HEK293 (cell line): ENCODE measurements around the gene MRPL43.

ENCODE experiments used
- CTCF ChIA-PET: fragments of 350-600 bp; formaldehyde crosslinking; extraction: SDS; loops from one replicate; lab custom pipeline; 2021; ENCODE audit warnings: antibody characterized with exemption; lab: Yijun Ruan, JAX
- POLR2A ChIA-PET: fragments of 300-600 bp; formaldehyde crosslinking; extraction: SDS; loops from one replicate; lab custom pipeline; 2020; ENCODE audit warnings: antibody characterized with exemption, inconsistent platforms; lab: Yijun Ruan, JAX
- H3K27ac ChIP-seq: fragments of 200-500 bp; sonication (Bioruptor generic); 2 replicates; pipeline ENCODE4 v1.5.1; 2014; ENCODE audit warnings: low read depth, low read length, control low read depth, inconsistent platforms; ENCODE audit errors: extremely low read depth
- H3K36me3 ChIP-seq, 2 experiments: fragments of 200-500 bp in 1 of 2; sonication (Bioruptor generic) in 1 of 2; 1 replicate in 1 of 2; 2 replicates in 1 of 2; pipeline ENCODE4 v1.5.1; 2014 to 2017; ENCODE audit warnings: inconsistent platforms in 2 of 2, low read length in 2 of 2; ENCODE audit not compliant: control insufficient read depth in 2 of 2, insufficient read depth in 1 of 2
- H3K4me1 ChIP-seq: fragments of 200-500 bp; sonication (Bioruptor generic); 2 replicates; pipeline ENCODE4 v1.5.1; 2014; ENCODE audit warnings: mild to moderate bottlenecking, low read length, inconsistent platforms; ENCODE audit not compliant: control insufficient read depth, insufficient read depth
- H3K4me3 ChIP-seq: 2 replicates; pipeline ENCODE4 v1.5.1; 2011; ENCODE audit warnings: low read depth, mild to moderate bottlenecking, control low read depth, low read length, moderate library complexity
- H3K9me3 ChIP-seq: fragments of 200-500 bp; sonication (Bioruptor generic); 2 replicates; pipeline ENCODE4 v1.5.1; 2014; ENCODE audit warnings: low read depth, low read length, inconsistent platforms; ENCODE audit not compliant: control insufficient read depth, insufficient read depth
- GFI1B ChIP-seq: fragments of 450-650 bp; formaldehyde crosslinking; IDR thresholded peaks from 2 replicates; pipeline ENCODE4 v1.5.1; 2016; ENCODE audit warnings: missing biosample characterization, missing genetic modification characterization
- KLF10 ChIP-seq: fragments of 450-650 bp; IDR thresholded peaks from 2 replicates; pipeline ENCODE4 v1.5.1; 2018; ENCODE audit warnings: missing biosample characterization, mild to moderate bottlenecking, missing genetic modification characterization
- KLF16 ChIP-seq: fragments of 450-650 bp; formaldehyde crosslinking; IDR thresholded peaks from 2 replicates; pipeline ENCODE4 v1.5.1; 2017; ENCODE audit warnings: missing biosample characterization, missing genetic modification characterization
- MYNN ChIP-seq: fragments of 450-650 bp; formaldehyde crosslinking; IDR thresholded peaks from 2 replicates; pipeline ENCODE4 v1.5.1; 2016; ENCODE audit warnings: missing biosample characterization, missing genetic modification characterization, borderline replicate concordance
- SP2 ChIP-seq: fragments of 450-650 bp; formaldehyde crosslinking; IDR thresholded peaks from 2 replicates; pipeline ENCODE4 v1.5.1; 2016; ENCODE audit warnings: missing biosample characterization, missing genetic modification characterization
- TCF7L2 ChIP-seq: IDR thresholded peaks from 2 replicates; pipeline ENCODE4 v1.6.1; 2011; ENCODE audit warnings: low read depth, mild to moderate bottlenecking, inconsistent platforms, low read length, moderate library complexity, borderline replicate concordance
- ZBTB17 ChIP-seq: fragments of 450-650 bp; formaldehyde crosslinking; IDR thresholded peaks from 2 replicates; pipeline ENCODE4 v1.5.1; 2016; ENCODE audit warnings: missing biosample characterization, missing genetic modification characterization
- ZNF157 ChIP-seq: fragments of 450-650 bp; formaldehyde crosslinking; IDR thresholded peaks from 2 replicates; pipeline ENCODE4 v1.5.1; 2016; ENCODE audit warnings: missing biosample characterization, missing genetic modification characterization
- ZNF16 ChIP-seq: fragments of 450-650 bp; formaldehyde crosslinking; IDR thresholded peaks from 2 replicates; pipeline ENCODE4 v1.5.1; 2016; ENCODE audit warnings: low read depth, missing biosample characterization, missing genetic modification characterization
- ZNF202 ChIP-seq: fragments of 450-650 bp; formaldehyde crosslinking; IDR thresholded peaks from 2 replicates; pipeline ENCODE4 v1.5.1; 2016; ENCODE audit warnings: missing biosample characterization, missing genetic modification characterization, borderline replicate concordance
- ZNF423 ChIP-seq: fragments of 450-650 bp; formaldehyde crosslinking; IDR thresholded peaks from 2 replicates; pipeline ENCODE4 v1.5.1; 2016; ENCODE audit warnings: missing biosample characterization, missing genetic modification characterization
- ZNF514 ChIP-seq: fragments of 450-650 bp; formaldehyde crosslinking; IDR thresholded peaks from 2 replicates; pipeline ENCODE4 v1.5.1; 2016; ENCODE audit warnings: missing biosample characterization, missing genetic modification characterization
- ZNF558 ChIP-seq: fragments of 450-650 bp; formaldehyde crosslinking; IDR thresholded peaks from 2 replicates; pipeline ENCODE4 v1.5.1; 2016; ENCODE audit warnings: missing biosample characterization, missing genetic modification characterization
- ZNF600 ChIP-seq: fragments of 450-650 bp; formaldehyde crosslinking; IDR thresholded peaks from 2 replicates; pipeline ENCODE4 v1.5.1; 2016; ENCODE audit warnings: missing biosample characterization, missing genetic modification characterization
- ZNF621 ChIP-seq: fragments of 450-650 bp; formaldehyde crosslinking; IDR thresholded peaks from 2 replicates; pipeline ENCODE4 v1.5.1; 2017; ENCODE audit warnings: missing biosample characterization, missing genetic modification characterization
- ZNF707 ChIP-seq: fragments of 450-650 bp; formaldehyde crosslinking; IDR thresholded peaks from 2 replicates; pipeline ENCODE4 v1.5.1; 2016; ENCODE audit warnings: missing biosample characterization, missing genetic modification characterization
- ZNF76 ChIP-seq: fragments of 450-650 bp; formaldehyde crosslinking; IDR thresholded peaks from 2 replicates; pipeline ENCODE4; 2016; ENCODE audit warnings: low read depth, missing biosample characterization, missing genetic modification characterization, borderline replicate concordance
- ZNF768 ChIP-seq: fragments of 450-650 bp; formaldehyde crosslinking; IDR thresholded peaks from 2 replicates; pipeline ENCODE4 v1.5.1; 2018; ENCODE audit warnings: missing biosample characterization, mild to moderate bottlenecking, missing genetic modification characterization
- ZNF830 ChIP-seq: fragments of 450-650 bp; IDR thresholded peaks from 2 replicates; pipeline ENCODE4 v1.5.0; 2018; ENCODE audit warnings: missing biosample characterization, missing genetic modification characterization, low read depth, mild to moderate bottlenecking, moderate library complexity
- TF ChIP-seq, protein P1 (sequence below): fragments of 450-650 bp; formaldehyde crosslinking; IDR thresholded peaks from 2 replicates; pipeline ENCODE4 v1.5.1; 2017; ENCODE audit warnings: missing biosample characterization, missing genetic modification characterization
- TF ChIP-seq, protein P2 (sequence below): fragments of 450-650 bp; formaldehyde crosslinking; IDR thresholded peaks from 2 replicates; pipeline ENCODE4 v1.5.1; 2016; ENCODE audit warnings: missing biosample characterization, missing genetic modification characterization
- TF ChIP-seq, protein P3 (sequence below): fragments of 450-650 bp; IDR thresholded peaks from 2 replicates; pipeline ENCODE4 v1.5.1; 2018; ENCODE audit warnings: missing biosample characterization, missing genetic modification characterization
- TF ChIP-seq, protein P4 (sequence below): fragments of 450-650 bp; formaldehyde crosslinking; IDR thresholded peaks from 2 replicates; pipeline ENCODE4 v1.5.1; 2017; ENCODE audit warnings: missing biosample characterization, missing genetic modification characterization

The MRPL43 gene

DNA sequence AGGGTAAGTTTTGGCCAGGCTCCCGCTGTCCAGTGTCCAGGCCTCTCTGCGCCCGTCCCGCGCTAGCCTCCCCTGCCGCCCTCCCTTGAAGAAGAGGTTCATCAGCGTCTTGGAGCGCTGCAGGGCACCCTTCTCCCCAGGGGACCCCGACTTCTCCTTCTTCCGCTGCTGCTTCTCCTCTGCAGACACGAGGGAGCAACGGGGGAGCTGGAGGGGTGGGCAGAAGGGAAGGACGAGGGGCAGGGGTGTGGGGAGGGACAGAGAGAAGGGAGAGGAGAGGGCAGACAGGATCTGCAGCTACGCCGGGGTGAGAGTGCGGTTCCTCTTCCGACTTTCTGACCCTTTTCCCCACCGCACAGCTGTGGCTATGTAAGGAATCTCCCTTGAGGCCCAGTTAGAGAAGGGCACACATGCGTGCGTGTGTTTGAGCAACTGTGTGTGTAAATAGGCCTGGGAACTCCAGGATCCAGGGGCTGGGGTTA is 30.9 kb upstream of the MRPL43 start (continued):
- no peak for TF ChIP-seq ZNF830
- no peak for TF ChIP-seq ZNF707
- TF ChIP-seq ZNF76 (tag by site-specific recombination) = no peak
- no peak for TF ChIP-seq ZNF621 (tag by site-specific recombination)

DNA sequence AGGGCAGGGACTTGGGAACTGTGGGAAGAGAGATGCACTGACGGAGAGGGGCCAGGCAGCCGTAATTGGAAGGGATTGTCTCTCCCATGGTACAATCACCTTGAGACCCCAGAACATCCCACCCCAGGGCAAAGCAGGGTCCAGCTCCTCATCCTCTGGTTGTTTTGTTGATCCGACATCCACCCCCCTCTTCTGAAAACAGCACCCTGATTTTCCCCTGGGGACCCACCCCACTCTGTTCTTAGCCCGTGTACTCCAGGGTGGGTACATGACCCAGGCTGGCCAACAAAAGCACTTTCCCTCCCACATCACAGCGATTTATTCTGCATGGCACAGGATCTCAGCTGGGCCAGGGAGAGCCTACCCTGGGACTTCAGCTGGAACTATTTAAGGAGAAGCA is 29.5 kb upstream of the MRPL43 start:
- CTCF ChIA-PET = interaction anchor here (0.6 to 7.2 kb wide), 16 partner anchors 13 to 354 kb away, joined by 3 to 274 read pairs (median 4); partner anchors contain the start of genes KAZALD1, LZTS2, MRPL43 and PDZD7
- POLR2A ChIA-PET = interaction anchor here (0.5 to 1.4 kb wide), 3 partner anchors 10 to 37 kb away, joined by 3 to 8 read pairs (median 4); no protein-coding TSS in a partner anchor
- TF ChIP-seq ZNF768 (tag by site-specific recombination) = no peak
- TF ChIP-seq, protein P1, sequence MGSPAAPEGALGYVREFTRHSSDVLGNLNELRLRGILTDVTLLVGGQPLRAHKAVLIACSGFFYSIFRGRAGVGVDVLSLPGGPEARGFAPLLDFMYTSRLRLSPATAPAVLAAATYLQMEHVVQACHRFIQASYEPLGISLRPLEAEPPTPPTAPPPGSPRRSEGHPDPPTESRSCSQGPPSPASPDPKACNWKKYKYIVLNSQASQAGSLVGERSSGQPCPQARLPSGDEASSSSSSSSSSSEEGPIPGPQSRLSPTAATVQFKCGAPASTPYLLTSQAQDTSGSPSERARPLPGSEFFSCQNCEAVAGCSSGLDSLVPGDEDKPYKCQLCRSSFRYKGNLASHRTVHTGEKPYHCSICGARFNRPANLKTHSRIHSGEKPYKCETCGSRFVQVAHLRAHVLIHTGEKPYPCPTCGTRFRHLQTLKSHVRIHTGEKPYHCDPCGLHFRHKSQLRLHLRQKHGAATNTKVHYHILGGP (tag by site-specific recombination) = no peak
- Histone ChIP-seq H3K27ac (no peak overlapping the region), H3K4me1 (peaks cover 2% of the 10 kb centered on the region; the same call in 1 of the 2 replicates), H3K4me3 (no peak overlapping the region), H3K36me3 (no peaks in the 10 kb centered on the region), H3K9me3 (no peaks in the 10 kb centered on the region)

DNA sequence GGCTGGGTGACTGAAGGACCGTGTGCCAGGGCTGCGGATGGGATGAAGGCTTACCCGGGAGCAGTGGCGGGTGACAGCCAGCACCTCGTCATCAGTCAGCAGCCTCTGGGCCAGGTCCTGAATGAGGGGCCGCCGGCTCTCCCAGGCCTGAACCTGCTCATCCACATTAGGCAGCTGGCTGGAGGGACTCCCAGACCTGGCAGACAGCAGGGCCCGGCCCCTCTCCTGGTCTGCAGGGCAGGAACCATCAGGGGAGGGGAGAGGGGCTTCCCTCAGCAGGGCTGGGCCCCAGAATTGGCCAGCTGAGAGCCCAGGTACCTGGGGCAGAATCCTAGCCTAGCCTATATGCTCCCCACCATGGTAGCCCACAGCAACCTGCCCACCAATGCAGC is 28.3 kb upstream of the MRPL43 start:
- Histone ChIP-seq H3K4me1 (peaks cover 2% of the 10 kb centered on the region; the same call in 1 of the 2 replicates), H3K9me3 (no peaks in the 10 kb centered on the region), H3K27ac (no peak overlapping the region), H3K36me3 (no peaks in the 10 kb centered on the region), H3K4me3 (no peak overlapping the region)
- POLR2A ChIA-PET = interaction anchor here (1.1 to 2.7 kb wide), 2 partner anchors 18 to 27 kb away, joined by 3 to 14 read pairs; no protein-coding TSS in a partner anchor
- CTCF ChIA-PET = interaction anchor here (0.8 to 7.2 kb wide), 14 partner anchors 7 to 291 kb away, joined by 3 to 274 read pairs (median 6); partner anchors contain the start of genes KAZALD1, LZTS2, MRPL43 and PDZD7
- TF ChIP-seq ZNF157 (no peak), GFI1B (tag by site-specific recombination) (no peak), ZNF514 (tag by site-specific recombination) (no peak), ZNF202 (no peak), ZNF600 (tag by site-specific recombination) (no peak), ZNF423 (tag by site-specific recombination) (no peak), KLF16 (tag by site-specific recombination) (no peak), TCF7L2 (no peak), KLF10 (tag by site-specific recombination) (no peak), MYNN (tag by site-specific recombination) (no peak), ZNF558 (tag by site-specific recombination) (no peak), ZNF16 (tag by site-specific recombination) (no peak), SP2 (tag by site-specific recombination) (no peak), ZBTB17 (no peak)
- TF ChIP-seq, protein P2, sequence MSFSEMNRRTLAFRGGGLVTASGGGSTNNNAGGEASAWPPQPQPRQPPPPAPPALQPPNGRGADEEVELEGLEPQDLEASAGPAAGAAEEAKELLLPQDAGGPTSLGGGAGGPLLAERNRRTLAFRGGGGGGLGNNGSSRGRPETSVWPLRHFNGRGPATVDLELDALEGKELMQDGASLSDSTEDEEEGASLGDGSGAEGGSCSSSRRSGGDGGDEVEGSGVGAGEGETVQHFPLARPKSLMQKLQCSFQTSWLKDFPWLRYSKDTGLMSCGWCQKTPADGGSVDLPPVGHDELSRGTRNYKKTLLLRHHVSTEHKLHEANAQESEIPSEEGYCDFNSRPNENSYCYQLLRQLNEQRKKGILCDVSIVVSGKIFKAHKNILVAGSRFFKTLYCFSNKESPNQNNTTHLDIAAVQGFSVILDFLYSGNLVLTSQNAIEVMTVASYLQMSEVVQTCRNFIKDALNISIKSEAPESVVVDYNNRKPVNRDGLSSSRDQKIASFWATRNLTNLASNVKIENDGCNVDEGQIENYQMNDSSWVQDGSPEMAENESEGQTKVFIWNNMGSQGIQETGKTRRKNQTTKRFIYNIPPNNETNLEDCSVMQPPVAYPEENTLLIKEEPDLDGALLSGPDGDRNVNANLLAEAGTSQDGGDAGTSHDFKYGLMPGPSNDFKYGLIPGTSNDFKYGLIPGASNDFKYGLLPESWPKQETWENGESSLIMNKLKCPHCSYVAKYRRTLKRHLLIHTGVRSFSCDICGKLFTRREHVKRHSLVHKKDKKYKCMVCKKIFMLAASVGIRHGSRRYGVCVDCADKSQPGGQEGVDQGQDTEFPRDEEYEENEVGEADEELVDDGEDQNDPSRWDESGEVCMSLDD (tag by site-specific recombination) = no peak
- TF ChIP-seq, protein P3, sequence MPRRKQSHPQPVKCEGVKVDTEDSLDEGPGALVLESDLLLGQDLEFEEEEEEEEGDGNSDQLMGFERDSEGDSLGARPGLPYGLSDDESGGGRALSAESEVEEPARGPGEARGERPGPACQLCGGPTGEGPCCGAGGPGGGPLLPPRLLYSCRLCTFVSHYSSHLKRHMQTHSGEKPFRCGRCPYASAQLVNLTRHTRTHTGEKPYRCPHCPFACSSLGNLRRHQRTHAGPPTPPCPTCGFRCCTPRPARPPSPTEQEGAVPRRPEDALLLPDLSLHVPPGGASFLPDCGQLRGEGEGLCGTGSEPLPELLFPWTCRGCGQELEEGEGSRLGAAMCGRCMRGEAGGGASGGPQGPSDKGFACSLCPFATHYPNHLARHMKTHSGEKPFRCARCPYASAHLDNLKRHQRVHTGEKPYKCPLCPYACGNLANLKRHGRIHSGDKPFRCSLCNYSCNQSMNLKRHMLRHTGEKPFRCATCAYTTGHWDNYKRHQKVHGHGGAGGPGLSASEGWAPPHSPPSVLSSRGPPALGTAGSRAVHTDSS (tag by site-specific recombination) = no peak
- TF ChIP-seq, protein P4, sequence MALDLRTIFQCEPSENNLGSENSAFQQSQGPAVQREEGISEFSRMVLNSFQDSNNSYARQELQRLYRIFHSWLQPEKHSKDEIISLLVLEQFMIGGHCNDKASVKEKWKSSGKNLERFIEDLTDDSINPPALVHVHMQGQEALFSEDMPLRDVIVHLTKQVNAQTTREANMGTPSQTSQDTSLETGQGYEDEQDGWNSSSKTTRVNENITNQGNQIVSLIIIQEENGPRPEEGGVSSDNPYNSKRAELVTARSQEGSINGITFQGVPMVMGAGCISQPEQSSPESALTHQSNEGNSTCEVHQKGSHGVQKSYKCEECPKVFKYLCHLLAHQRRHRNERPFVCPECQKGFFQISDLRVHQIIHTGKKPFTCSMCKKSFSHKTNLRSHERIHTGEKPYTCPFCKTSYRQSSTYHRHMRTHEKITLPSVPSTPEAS (tag by site-specific recombination) = no peak
